C4-2B (cell line): ENCODE results near the gene RAB8B.

Experiments
- H3K27ac ChIP-seq: fragments of 450-650 bp; 2 replicates; pipeline ENCODE4 v1.5.1; 2017
- CTCF ChIP-seq: fragments of 450-650 bp; conservative IDR thresholded peaks from 2 replicates; pipeline ENCODE4 v1.5.1; 2017; ENCODE audit warnings: mild to moderate bottlenecking
- ZFX ChIP-seq: fragments of 450-650 bp; IDR thresholded peaks from 2 replicates; pipeline ENCODE4 v1.6.1; 2017

The RAB8B gene

GRCh38 chr15:63292771-63293170, 103.4 kb downstream of the RAB8B start:
- H3K27ac ChIP-seq, result no peak overlapping the region
- TF ChIP-seq ZFX, result no peak
- no peak for TF ChIP-seq CTCF

- H3K27ac ChIP-seq, result no peak overlapping the region
- no peak for TF ChIP-seq CTCF
- no peak for TF ChIP-seq ZFX
Observed at GRCh38 chr15:63294359-63294758, 105.0 kb downstream of the RAB8B start.

- H3K27ac ChIP-seq, result no peak overlapping the region
- no peak for TF ChIP-seq CTCF
- TF ChIP-seq ZFX, result no peak
Observed at GRCh38 chr15:63295341-63295740, 105.9 kb downstream of the RAB8B start.

- TF ChIP-seq CTCF (no peak), ZFX (no peak)
- H3K27ac ChIP-seq, result no peak overlapping the region
Observed at GRCh38 chr15:63296195-63296594, 106.8 kb downstream of the RAB8B start.

- TF ChIP-seq ZFX, result no peak
- no peak for TF ChIP-seq CTCF
- H3K27ac ChIP-seq, result no peak overlapping the region
Observed at GRCh38 chr15:63299943-63300575, 110.7 kb downstream of the RAB8B start.

GRCh38 chr15:63301088-63301487, 111.7 kb downstream of the RAB8B start:
- no peak for TF ChIP-seq ZFX
- TF ChIP-seq CTCF, result no peak

GRCh38 chr15:63305260-63305659, 115.9 kb downstream of the RAB8B start:
- TF ChIP-seq CTCF (no peak), ZFX (no peak)
- no peak overlapping the region for H3K27ac ChIP-seq

More at GRCh38 chr15:63301088-63301487, 111.7 kb downstream of the RAB8B start:
- no peak overlapping the region for H3K27ac ChIP-seq
